ENCODE results near the gene FGGY.

Gene FGGY

GRCh38 chr1:59685666-59686065, 388.8 kb downstream of the FGGY start:
- no peak for DNase-seq (ENCODE audit: extremely low read depth, low read depth)
- no peak overlapping the region for H3K4me3 ChIP-seq (replicated peaks; ENCODE audit: low read depth, low read length)
- no peak for TF ChIP-seq CTCF (IDR thresholded peaks at IDR 0.05; ENCODE audit: low read depth, low read length, missing control alignments)

GRCh38 chr1:59686170-59686569, 389.3 kb downstream of the FGGY start:
- no peak for DNase-seq (ENCODE audit: extremely low read depth, low read depth)
- TF ChIP-seq CTCF (IDR thresholded peaks at IDR 0.05; ENCODE audit: low read depth, low read length, missing control alignments): no peak

GRCh38 chr1:59686574-59686973, 389.7 kb downstream of the FGGY start:
- no peak for DNase-seq (ENCODE audit: extremely low read depth, low read depth)
- no peak overlapping the region for H3K4me3 ChIP-seq (replicated peaks; ENCODE audit: low read depth, low read length)
- no peak for TF ChIP-seq CTCF (IDR thresholded peaks at IDR 0.05; ENCODE audit: low read depth, low read length, missing control alignments)

More at GRCh38 chr1:59686170-59686569, 389.3 kb downstream of the FGGY start:
- H3K4me3 ChIP-seq (replicated peaks; ENCODE audit: low read depth, low read length): no peak overlapping the region

- no peak for DNase-seq (ENCODE audit: extremely low read depth, low read depth)
- H3K4me3 ChIP-seq (replicated peaks; ENCODE audit: low read depth, low read length): no peak overlapping the region
- TF ChIP-seq CTCF (IDR thresholded peaks at IDR 0.05; ENCODE audit: low read depth, low read length, missing control alignments): no peak
Measured at GRCh38 chr1:59687081-59687480, 390.2 kb downstream of the FGGY start.

GRCh38 chr1:59688976-59689375, 392.1 kb downstream of the FGGY start:
- no peak for DNase-seq (ENCODE audit: extremely low read depth, low read depth)
- H3K4me3 ChIP-seq (replicated peaks; ENCODE audit: low read depth, low read length): no peak overlapping the region
- TF ChIP-seq CTCF (IDR thresholded peaks at IDR 0.05; ENCODE audit: low read depth, low read length, missing control alignments): no peak

- TF ChIP-seq CTCF (IDR thresholded peaks at IDR 0.05; ENCODE audit: low read depth, low read length, missing control alignments): no peak
- no peak overlapping the region for H3K4me3 ChIP-seq (replicated peaks; ENCODE audit: low read depth, low read length)
- no peak for DNase-seq (ENCODE audit: extremely low read depth, low read depth)
Measured at GRCh38 chr1:59689730-59690129, 392.8 kb downstream of the FGGY start.

- H3K4me3 ChIP-seq (replicated peaks; ENCODE audit: low read depth, low read length): no peak overlapping the region
- no peak for TF ChIP-seq CTCF (IDR thresholded peaks at IDR 0.05; ENCODE audit: low read depth, low read length, missing control alignments)
- DNase-seq (ENCODE audit: extremely low read depth, low read depth): no peak
Measured at GRCh38 chr1:59690171-59690930, 393.5 kb downstream of the FGGY start.
